GM21515 (cell line): Measurements from ENCODE around the gene IQSEC3.
"Not testable (repeated sequence)": the region's sequence is repeated elsewhere in the genome, so short reads cannot be mapped to it uniquely, and the experiment has no call there.

Experiments
- ATAC-seq: cut with Tn5 transposase; IDR thresholded peaks from one replicate; pipeline ENCODE4 v1.9.1; 2021; ENCODE audit not compliant: unreplicated experiment

IQSEC3 gene

DNA sequence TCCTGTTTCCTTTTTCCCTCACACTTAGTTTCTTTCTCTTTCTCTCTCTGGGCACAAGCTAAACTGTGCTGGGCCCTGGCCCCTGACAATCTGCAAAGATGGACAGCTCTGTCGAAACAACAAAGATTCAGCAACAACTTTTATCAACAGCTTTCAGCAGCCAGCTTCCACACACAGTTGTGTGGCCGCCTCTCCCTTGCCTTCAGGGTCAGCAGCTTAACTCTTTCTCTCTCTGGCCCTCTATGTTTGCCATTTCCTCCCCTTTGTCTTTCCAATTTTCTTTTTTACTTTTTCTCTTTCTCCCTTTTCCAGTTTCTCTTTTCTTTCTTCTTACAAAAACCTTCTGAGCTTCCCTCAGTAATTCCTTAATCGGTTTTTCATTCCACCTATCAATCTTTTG lies 43.3 kb downstream of the IQSEC3 start:
- no peak for ATAC-seq

DNA sequence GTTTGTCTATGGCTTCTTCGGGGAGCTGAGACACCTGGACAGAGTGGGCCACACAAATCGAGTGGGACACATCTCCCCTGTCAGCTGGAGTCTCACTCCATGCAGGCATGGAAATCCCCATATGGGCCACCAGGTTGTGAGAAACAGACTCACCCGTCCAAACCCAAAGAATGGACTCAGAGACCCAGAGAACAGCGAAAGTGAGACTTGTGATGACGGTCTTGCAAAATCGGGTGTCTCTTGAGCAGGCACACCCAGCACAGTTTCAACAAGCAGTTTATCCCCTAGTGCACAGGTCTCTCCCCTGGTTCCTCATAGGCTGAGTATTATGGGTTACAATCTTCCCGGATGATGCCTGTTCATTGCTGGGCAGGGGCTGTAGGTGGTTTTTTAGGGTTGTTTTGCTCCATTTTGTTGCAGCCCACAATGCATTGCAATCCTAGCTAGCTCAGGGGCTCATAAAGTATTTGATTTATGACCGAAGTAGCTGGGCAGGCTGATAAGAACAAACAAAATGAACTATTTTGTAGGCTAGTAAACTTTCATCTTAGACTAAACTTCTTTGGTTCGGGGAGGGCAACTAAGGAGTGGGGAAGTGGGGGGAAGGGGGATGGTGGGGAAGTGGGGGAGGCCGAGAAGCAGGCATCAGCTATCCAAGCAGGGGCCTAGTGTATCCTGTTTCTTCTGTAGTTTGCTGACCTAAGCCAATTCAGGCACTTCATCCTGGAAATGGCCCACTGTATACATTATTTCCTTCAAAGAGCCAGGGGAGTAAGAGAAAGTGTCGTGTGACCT lies 45.3 kb downstream of the IQSEC3 start:
- no peak for ATAC-seq

DNA sequence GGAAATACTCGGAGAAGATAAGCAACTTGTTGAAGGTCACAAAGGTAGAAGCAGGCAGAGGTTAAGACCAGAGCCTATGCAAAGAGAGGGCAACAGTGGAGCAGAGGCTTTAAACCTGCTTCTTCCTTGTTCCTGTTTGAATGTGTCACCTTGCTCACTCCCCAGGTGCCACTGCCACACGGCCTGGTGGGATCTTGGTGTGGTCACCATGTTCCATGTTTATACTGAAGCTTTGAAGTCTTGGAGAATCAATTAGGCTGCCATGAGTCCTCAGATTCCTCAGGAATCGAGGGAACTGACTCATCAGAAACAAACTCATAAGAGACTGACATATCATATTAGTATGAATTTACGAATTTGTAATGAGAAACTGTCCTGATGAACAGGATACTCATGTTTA lies 46.8 kb downstream of the IQSEC3 start:
- no peak for ATAC-seq

- ATAC-seq: no peak
Measured at GRCh38 chr12:114626-115211, 48.2 kb downstream of the IQSEC3 start.

DNA sequence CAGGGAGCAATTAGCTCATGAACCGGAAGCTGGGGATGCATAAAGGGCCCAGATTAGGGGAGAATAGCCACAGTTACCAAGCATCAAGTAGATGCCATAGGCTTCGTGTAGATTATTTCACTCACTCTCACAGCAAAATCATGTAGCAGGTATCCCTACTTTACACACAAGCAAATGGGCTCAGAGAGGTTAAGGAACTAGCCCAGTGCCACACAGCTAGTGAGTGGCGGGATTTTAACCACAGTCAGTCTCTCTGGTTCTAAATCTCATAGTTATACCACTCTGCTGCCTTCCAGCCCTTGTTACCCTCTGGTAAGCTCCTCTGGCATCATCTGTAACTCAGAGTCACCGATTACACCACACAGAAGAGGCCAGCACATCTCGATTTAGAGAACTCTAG lies 49.0 kb downstream of the IQSEC3 start:
- ATAC-seq: no peak

DNA sequence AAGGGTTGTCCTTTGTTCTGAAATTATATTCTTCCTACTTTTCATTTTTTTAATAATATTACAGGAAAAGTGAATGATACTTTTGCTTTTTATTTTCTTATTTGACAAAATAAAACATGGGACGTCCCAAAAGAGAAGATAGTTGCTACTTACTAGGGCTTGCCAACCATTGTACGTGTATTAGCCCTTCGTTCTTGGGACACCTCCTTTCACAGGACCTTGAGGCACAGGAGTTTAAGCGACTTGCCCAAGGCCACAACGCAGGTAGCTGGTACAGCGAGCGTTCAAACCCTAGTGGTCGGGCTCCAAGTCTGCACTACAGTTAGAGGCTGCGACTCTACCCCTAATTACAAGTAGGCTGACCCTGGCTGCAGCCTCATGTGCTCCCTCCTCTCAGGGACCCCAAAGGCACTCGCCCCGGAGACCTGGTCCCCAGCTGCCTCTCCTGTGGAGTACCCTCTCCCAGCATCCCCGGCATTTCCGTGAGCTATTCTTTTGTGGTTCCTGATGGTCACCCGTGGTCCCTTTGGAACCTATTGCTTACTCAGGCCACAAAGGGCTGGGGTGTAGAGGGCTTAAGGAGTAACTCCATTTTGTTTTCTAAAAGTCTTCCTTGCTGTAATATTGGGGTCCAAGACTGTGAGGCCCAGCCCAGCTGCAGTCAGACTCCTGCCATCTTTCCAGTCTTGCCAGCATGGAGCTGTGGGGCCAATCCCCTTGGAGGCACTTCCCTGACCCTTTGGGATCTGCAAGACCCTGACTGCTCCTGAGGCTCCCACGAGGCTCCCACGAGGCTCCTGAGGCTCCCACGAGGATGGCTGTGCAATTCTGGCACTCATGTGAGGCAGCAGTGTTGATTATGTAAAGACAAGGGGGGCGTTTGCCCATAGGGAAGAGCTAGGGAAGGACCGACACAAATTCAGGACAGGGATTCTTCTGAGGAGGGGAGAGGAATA lies 49.7 kb downstream of the IQSEC3 start:
- no peak for ATAC-seq

DNA sequence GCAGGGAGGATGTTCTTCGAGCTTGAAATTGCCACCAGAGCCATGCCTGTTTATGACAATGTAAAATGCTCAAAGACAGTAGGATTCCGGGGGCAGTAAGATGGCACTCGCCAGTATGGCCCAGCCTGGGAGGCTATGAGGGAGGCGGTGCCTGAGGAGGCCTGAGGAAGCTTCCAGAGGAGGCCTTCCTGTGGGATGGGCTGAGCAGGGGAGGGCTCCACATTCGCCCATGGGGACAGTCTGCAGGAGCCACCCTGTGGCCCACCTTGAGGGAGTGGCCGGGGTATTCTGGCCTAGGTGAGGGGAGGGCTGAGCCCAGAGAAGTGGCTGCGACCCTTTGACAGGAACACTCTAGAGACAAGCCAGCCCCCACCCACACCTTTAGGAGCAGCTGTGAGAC lies 50.7 kb downstream of the IQSEC3 start:
- ATAC-seq: no peak

GRCh38 chr12:117816-118345 lies 51.3 kb downstream of the IQSEC3 start:
- no peak for ATAC-seq

DNA sequence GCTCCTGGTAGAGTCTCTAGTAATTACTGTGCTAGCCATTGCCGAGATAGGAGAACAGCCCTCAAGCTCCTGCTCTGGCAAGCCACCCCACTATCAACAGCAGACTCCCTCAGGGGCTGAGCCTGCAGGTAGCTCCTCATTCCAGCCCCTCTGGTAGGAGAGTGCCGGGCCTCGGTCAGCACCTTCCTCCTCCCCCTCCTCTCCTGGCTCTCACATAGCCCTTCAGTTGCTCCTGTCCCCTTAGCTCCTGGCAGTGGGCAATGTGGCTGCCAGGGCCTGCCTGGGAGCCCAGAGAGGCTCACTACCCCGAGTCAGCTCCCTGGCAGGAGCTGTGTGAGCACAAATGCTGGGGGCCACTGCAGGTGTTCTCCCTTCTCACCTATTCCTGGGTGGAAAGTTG lies 52.0 kb downstream of the IQSEC3 start:
- no peak for ATAC-seq

- ATAC-seq: no peak
Measured at GRCh38 chr12:120951-121350, 54.4 kb downstream of the IQSEC3 start.

DNA sequence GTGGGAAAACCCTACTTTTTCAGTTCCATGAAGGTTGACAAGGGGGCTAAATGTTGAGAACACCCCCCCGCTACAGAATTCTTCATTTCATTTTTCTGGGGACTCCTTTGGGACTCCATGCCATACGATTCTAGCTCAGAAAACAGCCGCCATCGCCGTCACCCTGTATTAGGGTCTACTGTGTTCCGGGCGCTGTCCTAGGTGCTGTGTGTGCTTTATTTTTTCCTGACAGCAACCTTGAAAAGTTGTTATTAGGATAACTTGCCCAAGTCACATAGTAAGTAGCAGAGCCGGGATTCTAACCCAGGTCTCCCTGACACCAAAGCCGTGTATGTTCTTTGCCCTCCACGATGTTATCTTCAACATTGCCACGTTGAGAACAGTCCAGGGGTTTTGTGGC lies 55.1 kb downstream of the IQSEC3 start:
- ATAC-seq: no peak

DNA sequence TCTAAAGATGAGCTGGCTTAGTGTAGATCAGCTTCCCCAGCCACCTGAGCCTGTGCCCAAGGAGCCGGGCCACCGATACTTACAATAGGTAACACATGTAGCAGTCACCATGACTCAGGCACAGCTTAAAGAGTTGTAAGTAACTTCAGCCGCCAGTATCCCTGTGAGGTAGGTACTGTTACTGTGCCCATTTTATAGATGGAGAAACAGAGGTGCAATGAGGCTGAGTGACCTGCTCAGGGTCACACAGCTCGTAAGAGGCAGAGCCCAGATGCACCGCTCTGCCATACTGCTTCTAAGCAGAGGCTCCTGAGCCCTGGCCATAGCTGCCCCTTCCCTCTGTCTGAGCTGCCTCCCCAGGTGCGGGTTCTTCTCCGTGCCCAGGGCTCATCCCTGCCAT lies 58.5 kb downstream of the IQSEC3 start:
- ATAC-seq: no peak

- ATAC-seq: no peak
Measured at GRCh38 chr12:125566-125965, 59.0 kb downstream of the IQSEC3 start.

- ATAC-seq: no peak
Measured at GRCh38 chr12:128079-128478, 61.5 kb downstream of the IQSEC3 start.

GRCh38 chr12:129001-129400 lies 62.4 kb downstream of the IQSEC3 start:
- ATAC-seq: no peak

DNA sequence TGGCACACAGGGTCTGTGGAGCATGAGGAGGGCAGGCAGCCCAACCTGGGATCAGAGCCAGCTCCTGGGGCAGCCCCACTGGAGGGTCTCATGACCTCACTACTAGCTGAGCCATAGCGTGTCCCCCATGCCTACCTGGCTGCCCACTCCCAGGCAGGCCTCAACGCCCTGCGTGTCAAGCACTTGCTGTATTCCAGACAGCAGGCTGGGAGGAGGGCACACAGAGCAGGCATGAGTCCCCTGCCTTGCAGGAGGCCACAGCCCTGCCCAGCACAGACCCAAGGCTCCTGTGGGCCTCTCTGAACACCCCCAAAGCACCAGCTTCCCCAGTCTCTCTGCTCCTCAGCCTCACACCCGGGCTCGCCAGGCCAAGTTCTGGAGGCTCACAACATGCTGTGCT lies 64.0 kb downstream of the IQSEC3 start:
- no peak for ATAC-seq

GRCh38 chr12:131008-131407 lies 64.4 kb downstream of the IQSEC3 start:
- no peak for ATAC-seq

DNA sequence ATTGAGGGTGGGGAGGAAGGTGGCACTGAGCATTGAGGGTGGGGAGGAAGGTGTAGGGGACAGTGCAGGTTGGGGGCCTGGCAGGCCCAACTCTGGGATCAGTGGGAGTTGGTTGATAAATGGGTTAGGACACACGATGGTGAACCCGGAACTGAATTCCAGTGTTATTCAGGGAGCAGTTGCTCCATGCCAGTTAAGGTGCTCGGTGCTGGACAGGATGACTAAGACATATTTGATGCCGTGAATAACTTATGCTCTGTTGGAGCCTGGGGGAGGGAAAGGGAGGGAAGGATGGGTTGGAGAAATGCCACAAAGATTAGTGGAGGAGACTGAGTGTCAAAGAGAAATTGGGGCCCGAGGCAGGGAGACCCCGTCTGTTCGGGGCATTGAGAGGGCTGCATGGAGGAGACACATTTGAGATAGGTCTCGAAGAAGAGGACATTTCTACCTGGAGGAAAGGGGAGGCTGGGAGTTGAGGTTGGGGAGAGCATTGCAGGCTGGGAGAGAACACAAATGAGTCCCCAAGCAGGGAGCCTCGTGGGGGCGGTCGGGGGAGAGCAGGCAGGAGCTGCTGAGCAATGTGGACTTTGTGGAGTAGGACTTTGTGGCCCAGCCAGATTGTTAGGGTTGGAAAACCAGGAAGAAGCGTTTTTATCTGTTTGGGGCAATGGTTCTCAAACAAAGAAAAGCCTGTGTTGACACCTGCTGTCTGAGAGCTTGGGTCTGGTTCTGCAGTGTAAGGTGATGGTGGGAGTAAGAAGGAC lies 65.3 kb downstream of the IQSEC3 start:
- ATAC-seq: no peak

GRCh38 chr12:133616-134232 lies 67.2 kb downstream of the IQSEC3 start:
- ATAC-seq: not testable (repeated sequence)

DNA sequence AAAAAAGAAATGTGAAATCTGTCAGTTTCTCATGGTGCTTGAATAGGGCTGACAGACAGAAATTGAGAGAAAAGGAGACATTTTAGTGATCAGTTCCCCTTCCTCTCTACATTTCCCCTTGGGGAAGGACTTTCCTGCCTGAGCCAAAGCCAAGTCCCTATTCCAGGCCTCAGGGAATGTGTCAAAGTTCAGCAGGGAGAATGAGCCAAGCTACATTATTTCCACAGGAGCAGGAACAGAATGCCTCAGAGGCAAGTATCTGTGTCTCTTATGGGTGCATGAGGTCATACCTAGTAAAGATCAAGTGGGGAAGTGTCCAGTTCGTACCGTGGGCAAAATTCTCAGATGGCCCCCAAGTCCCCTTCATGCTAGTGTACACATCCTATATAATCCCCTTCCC lies 68.6 kb downstream of the IQSEC3 start:
- no peak for ATAC-seq
